CD4-positive, alpha-beta T cell (primary cell): ENCODE measurements around the gene MYO9B. TPM values are rescaled to one million over a fixed set of nuclear protein-coding genes. Genes with fewer than 3 reads are reported as not detected.

Source experiments
- ATAC-seq: fragments of 200-7000 bp; cut with Tn5 transposase; one replicate; pipeline ENCODE4 v1.10.0; 2022; ENCODE audit warnings: mild to moderate bottlenecking; ENCODE audit not compliant: poor library complexity
- CTCF ChIA-PET: fragments of 350-600 bp; sonication (Branson Sonifier 250); formaldehyde crosslinking; loops from one replicate; lab custom pipeline; 2021; ENCODE audit warnings: antibody characterized with exemption, inconsistent platforms; lab: Charles Lee
- POLR2A ChIA-PET: fragments of 350-600 bp; sonication (Branson Sonifier 250); formaldehyde crosslinking; loops from one replicate; lab custom pipeline; 2021; ENCODE audit warnings: antibody characterized with exemption, inconsistent platforms; lab: Charles Lee
- DNase-seq, 14 experiments: peaks; one replicate each; pipeline ENCODE4 v3.0.0-alpha.2; 2013 to 2020; ENCODE audit warnings: mixed read lengths in 2 of 14
- H3K27ac ChIP-seq, 2 donors: one replicate each; pipeline versions ENCODE4 v1.5.1 to v1.7.0; 2013; ENCODE audit warnings: low read length in 2 of 2, low read depth in 1 of 2, mild to moderate bottlenecking in 1 of 2
- H3K27me3 ChIP-seq, 2 experiments: 1 replicate in 1 of 2; 2 replicates in 1 of 2; pipeline versions ENCODE4 v1.6.1 to v1.7.0; 2013; ENCODE audit warnings: low read length in 2 of 2, control low read depth in 1 of 2, mild to moderate bottlenecking in 1 of 2, moderate library complexity in 1 of 2; ENCODE audit not compliant: insufficient read depth in 2 of 2, control insufficient read depth in 1 of 2
- H3K36me3 ChIP-seq: one replicate; pipeline ENCODE4 v1.6.1; 2013; ENCODE audit warnings: low read length, control low read depth; ENCODE audit not compliant: insufficient read depth
- H3K4me1 ChIP-seq: one replicate; pipeline ENCODE4 v1.6.1; 2013; ENCODE audit warnings: low read length, control low read depth; ENCODE audit not compliant: insufficient read depth
- H3K4me3 ChIP-seq: one replicate; pipeline ENCODE4 v1.5.1; 2013; ENCODE audit warnings: mild to moderate bottlenecking, low read length, moderate library complexity
- H3K9me3 ChIP-seq, 2 experiments: 1 replicate in 1 of 2; 2 replicates in 1 of 2; pipeline versions ENCODE4 v1.6.1 to v1.7.0; 2013; ENCODE audit warnings: low read length in 2 of 2, mild to moderate bottlenecking in 2 of 2, control low read depth in 1 of 2, moderate library complexity in 1 of 2; ENCODE audit not compliant: control insufficient read depth in 1 of 2, insufficient read depth in 1 of 2
- H3K27ac Mint-ChIP-seq: one replicate; pipeline ENCODE4 v1.8.0; 2020; ENCODE audit warnings: mixed read lengths
- H3K27me3 Mint-ChIP-seq: one replicate; pipeline ENCODE4 v1.8.0; 2021; ENCODE audit warnings: mixed read lengths
- H3K36me3 Mint-ChIP-seq: one replicate; pipeline ENCODE4 v1.8.0; 2021; ENCODE audit warnings: low read depth, mixed read lengths
- H3K4me1 Mint-ChIP-seq: one replicate; pipeline ENCODE4 v1.8.0; 2021; ENCODE audit warnings: low read depth, mixed read lengths
- H3K4me3 Mint-ChIP-seq: one replicate; pipeline ENCODE4 v1.8.0; 2020; ENCODE audit warnings: mild to moderate bottlenecking, mixed read lengths
- H3K9me3 Mint-ChIP-seq: one replicate; pipeline ENCODE4 v1.8.0; 2020; ENCODE audit warnings: mixed read lengths
- CTCF ChIP-seq: fragments of 200-600 bp; IDR thresholded peaks from one replicate; pipeline ENCODE4 v1.8.0; 2022; ENCODE audit warnings: antibody characterized with exemption, mild to moderate bottlenecking
- intact Hi-C, 2 experiments: fragments of 100-400 bp; cut with DNase I in 1 of 2; cut with micrococcal nuclease in 1 of 2; formaldehyde crosslinking; loops; one replicate each; pipeline versions ENCODE4 v1.15.1 to v1.9.0; 2023 to 2025; cut with DNase I, micrococcal nuclease
- total RNA-seq, 174 experiments: library from RNA in 2 of 174; stranded (reverse) in 2 of 174; gene quantifications; one replicate each; pipeline ENCODE4 v1.2.3 and lab custom pipeline; 2021 to 2026

The MYO9B gene
- total RNA-seq, 2 experiments from 2014 or later = 176 to 184 TPM

DNA sequence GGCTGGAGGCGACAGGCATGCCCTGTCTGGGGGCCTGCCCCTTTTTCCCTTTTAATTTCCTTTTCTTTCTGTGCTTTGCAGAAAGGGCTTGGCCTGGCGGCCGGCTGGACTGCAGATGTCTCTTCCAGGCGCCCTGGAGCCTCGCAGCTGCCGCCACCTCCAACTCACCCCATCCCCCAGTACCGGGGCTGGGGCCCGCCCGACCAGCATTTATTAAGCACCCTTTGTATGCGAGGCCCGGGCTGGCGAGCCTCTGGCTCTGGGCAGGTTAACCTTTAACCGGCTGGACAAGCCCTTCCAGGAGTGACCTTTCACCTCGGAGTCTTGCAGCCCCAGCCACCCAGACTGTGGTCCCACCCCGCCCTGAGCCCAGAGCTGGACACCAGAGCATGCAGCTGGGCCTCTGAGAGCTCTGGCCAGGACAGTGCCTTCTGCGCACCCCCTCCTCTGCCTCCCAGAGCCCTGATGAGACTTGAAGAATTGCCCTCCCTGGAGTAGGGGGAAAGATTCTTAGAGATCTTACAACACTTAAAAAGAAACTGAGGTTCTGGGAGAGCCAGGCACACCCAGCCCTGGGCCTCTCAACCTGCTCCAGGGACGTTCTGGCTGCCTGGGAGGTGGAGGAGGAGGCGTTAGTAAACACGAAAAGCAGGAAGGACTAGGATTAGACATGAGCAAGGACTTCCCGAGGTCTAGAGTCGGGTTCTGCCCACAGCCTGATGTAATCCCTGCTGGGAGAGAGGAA is 171.3 kb downstream of the MYO9B start:
- H3K27me3 ChIP-seq = no peaks in the 10 kb centered on the region
- H3K4me3 ChIP-seq = peak overlapping the region; percentile 67
- intact Hi-C loops = no loop called here
- POLR2A ChIA-PET = no interaction called here
- H3K36me3 ChIP-seq = no peaks in the 10 kb centered on the region
- Mint-ChIP-seq H3K27me3 (peaks cover 5% of the 10 kb centered on the region), H3K27ac (peak overlapping the region; percentile 49), H3K4me1 (no peaks in the 10 kb centered on the region), H3K36me3 (no peaks in the 10 kb centered on the region), H3K4me3 (peak overlapping the region; percentile 91), H3K9me3 (no peaks in the 10 kb centered on the region)
- CTCF ChIA-PET = no interaction called here
- peaks cover 17% of the 10 kb centered on the region for H3K4me1 ChIP-seq
- no peaks in the 10 kb centered on the region for H3K9me3 ChIP-seq
- no peak overlapping the region for H3K27ac ChIP-seq
- DNase-seq (no peak), ATAC-seq (peak; percentile 3)
- TF ChIP-seq CTCF = no peak

DNA sequence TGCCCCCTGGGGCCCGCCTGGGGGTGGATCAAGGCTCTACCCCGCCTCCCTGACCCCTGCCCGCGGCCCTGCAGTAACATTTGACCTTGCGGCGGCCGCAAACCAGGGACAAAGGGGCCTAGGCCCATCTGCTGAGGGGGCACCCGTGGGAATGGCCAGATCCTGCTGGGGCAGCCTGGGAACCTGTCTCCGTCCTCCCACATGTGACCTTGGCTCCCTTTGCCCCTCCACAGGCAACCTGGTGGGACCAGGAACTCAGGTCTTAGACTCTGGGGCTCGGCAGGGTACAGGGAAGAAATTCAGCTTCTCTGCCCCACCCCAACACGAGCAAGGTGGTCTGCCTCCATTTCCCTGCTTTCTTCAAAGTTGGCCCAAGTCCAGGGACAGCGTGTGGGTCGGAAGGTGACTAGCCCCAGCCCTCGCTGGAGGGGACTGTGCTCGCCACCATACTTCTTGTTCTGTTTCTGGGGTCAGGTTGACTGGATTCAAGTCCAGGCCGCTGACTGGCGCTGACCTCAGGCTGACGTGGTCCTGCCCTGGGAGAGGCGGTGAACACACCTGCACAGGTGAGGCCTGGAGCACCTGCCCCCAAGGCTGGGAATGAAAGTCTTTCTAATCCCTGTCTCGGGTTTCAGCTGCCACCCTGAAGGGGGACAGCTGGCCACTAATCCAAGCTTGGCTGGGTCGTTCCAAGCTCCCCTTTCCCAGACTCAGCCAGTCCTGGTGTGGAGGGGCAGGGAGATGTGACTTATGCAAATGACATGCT is 172.6 kb downstream of the MYO9B start:
- H3K4me3 Mint-ChIP-seq = peak overlapping the region; percentile 30
- no peaks in the 10 kb centered on the region for H3K9me3 Mint-ChIP-seq
- no peaks in the 10 kb centered on the region for H3K36me3 Mint-ChIP-seq
- no peaks in the 10 kb centered on the region for H3K27me3 ChIP-seq
- H3K4me1 ChIP-seq = peaks cover 17% of the 10 kb centered on the region
- CTCF ChIA-PET = no interaction called here
- DNase-seq = no peak
- no peak for ATAC-seq
- no peaks in the 10 kb centered on the region for H3K4me1 Mint-ChIP-seq
- no peak overlapping the region for H3K4me3 ChIP-seq
- POLR2A ChIA-PET = no interaction called here
- no peak overlapping the region for H3K27ac Mint-ChIP-seq
- no peak overlapping the region for H3K27ac ChIP-seq
- no peaks in the 10 kb centered on the region for H3K9me3 ChIP-seq
- H3K36me3 ChIP-seq = no peaks in the 10 kb centered on the region
- intact Hi-C loops = no loop called here
- TF ChIP-seq CTCF = no peak
- H3K27me3 Mint-ChIP-seq = peaks cover 5% of the 10 kb centered on the region

- Mint-ChIP-seq H3K27me3 (peaks cover 5% of the 10 kb centered on the region), H3K27ac (no peak overlapping the region), H3K4me3 (no peak overlapping the region), H3K36me3 (no peaks in the 10 kb centered on the region), H3K9me3 (no peaks in the 10 kb centered on the region), H3K4me1 (no peaks in the 10 kb centered on the region)
- ChIA-PET POLR2A (interaction anchor here (1.3 to 1.4 kb wide), 2 partner anchors 17 to 35 kb away, joined by 3 read pairs; partner anchors contain the start of genes BABAM1 and USE1), CTCF (interaction anchor here (1.3 kb wide), 1 partner anchor 10 kb away, joined by 4 read pairs; no protein-coding TSS in a partner anchor)
- intact Hi-C loops = no loop called here
- H3K27ac ChIP-seq = no peak overlapping the region
- no peak overlapping the region for H3K4me3 ChIP-seq
- no peaks in the 10 kb centered on the region for H3K9me3 ChIP-seq
- DNase-seq (no peak), ATAC-seq (no peak)
- no peaks in the 10 kb centered on the region for H3K36me3 ChIP-seq
- TF ChIP-seq CTCF = no peak
- H3K27me3 ChIP-seq = no peaks in the 10 kb centered on the region
- peaks cover 12% of the 10 kb centered on the region for H3K4me1 ChIP-seq
Measured at GRCh38 chr19:17249887-17250548, 174.4 kb downstream of the MYO9B start.
